Measurements from ENCODE around the gene DCPS.
"Not testable (repeated sequence)": the region's sequence is repeated elsewhere in the genome, so short reads cannot be mapped to it uniquely, and the experiment has no call there.

DCPS gene

DNA sequence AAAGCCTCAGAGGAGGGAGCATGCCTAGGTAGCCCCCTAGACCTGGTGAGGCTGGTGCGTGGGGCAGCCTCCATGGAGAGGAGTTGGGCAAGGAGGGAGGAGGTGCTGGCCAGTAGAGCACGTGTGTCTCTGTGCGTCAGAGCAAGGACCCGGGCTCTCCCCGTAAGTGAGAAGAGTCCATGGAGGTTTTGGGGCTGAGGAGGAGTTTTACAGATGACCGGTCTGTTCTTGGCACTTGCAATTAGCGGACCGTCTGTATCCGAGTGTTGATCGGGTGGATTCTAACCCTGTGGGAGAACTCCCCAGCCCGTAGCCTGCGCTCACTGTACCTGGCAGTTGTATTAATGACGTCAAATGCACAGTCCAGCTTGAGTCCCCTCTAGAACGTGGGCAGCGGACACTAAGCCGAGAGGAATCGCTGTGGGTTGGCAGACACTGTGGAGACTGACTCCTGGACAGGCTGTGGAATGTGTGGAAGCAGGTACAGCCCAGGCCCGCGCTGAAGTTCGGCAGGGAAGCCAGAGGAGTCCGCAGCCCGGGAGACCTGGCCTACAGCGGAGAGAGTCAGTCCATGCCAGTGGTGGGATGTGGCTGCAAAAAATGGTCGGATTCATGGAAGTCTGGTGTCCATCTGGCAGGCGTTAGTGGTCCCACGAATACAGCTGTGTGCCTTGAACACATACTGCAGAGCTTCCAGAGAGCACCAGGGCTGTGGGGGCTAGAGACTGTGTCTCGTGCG is 70.9 kb downstream of the DCPS start:
- H3K4me3 ChIP-seq (ENCODE audit: low read depth, low read length); H3K27ac ChIP-seq (ENCODE audit: low read depth, low read length): not testable (repeated sequence)

DNA sequence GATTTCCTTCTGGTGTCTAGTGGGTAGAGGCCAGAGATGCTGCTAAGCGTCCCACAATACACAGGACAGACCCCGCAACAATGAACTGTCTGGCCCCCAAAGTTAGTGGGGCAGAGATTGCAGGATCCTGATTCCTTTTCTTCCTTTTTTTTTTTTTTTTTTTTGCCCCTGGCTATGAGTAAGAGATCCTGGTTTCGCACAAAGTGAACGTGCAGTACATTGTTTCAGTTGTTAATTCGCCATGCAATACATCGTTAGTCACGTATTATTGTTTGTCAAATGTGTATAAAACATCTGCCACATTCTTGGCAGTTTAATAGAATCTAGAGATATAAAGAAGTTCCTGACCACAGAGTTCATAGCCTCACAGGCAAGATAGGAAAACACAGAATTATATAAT is 71.9 kb downstream of the DCPS start:
- Histone ChIP-seq H3K27me3 (ENCODE audit: control insufficient read depth, insufficient read depth, low read length) (no peaks in the 10 kb centered on the region), H3K4me1 (ENCODE audit: control insufficient read depth, insufficient read depth, low read length) (peaks cover 6% of the 10 kb centered on the region; the same call in 1 of the 2 replicates), H3K9me3 (ENCODE audit: control insufficient read depth, insufficient read depth, low read depth, low read length) (no peaks in the 10 kb centered on the region), H3K9ac (ENCODE audit: low read length) (no peak overlapping the region), H3K4me3 (ENCODE audit: low read depth, low read length) (no peak overlapping the region), H3K36me3 (ENCODE audit: control insufficient read depth, insufficient read depth, low read length) (no peaks in the 10 kb centered on the region), H3K27ac (ENCODE audit: low read depth, low read length) (no peak overlapping the region)

More for the DNA sequence above, 70.9 kb downstream of the DCPS start:
- H3K9ac ChIP-seq (ENCODE audit: low read length); H3K36me3 ChIP-seq (ENCODE audit: control insufficient read depth, insufficient read depth, low read length); H3K9me3 ChIP-seq (ENCODE audit: control insufficient read depth, insufficient read depth, low read depth, low read length); H3K4me1 ChIP-seq (ENCODE audit: control insufficient read depth, insufficient read depth, low read length); H3K27me3 ChIP-seq (ENCODE audit: control insufficient read depth, insufficient read depth, low read length): not testable (repeated sequence)

DNA sequence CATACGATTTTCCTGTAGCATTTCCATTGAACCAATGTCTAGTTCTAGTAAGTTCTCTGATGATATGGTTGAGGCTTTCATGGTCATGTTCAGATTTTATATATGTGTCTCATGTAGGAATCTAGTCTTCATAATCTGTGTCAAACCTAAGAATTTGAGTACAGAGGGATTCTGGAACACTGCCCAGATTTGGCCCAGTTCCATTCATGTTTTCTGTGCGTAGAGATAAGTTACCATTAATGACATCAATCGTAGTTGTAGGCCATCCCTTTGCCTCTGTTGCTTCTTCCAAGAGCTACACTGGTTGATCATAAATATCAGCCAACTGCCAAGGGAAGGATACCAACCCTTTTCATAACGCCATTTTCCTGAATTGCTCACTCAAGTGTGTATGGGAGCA is 74.9 kb downstream of the DCPS start:
- peaks cover 5% of the 10 kb centered on the region; the same call in 1 of the 2 replicates for H3K4me1 ChIP-seq (ENCODE audit: control insufficient read depth, insufficient read depth, low read length)
- no peaks in the 10 kb centered on the region for H3K36me3 ChIP-seq (ENCODE audit: control insufficient read depth, insufficient read depth, low read length)
- H3K27ac ChIP-seq (ENCODE audit: low read depth, low read length), result no peak overlapping the region
- no peak overlapping the region for H3K9ac ChIP-seq (ENCODE audit: low read length)
- H3K9me3 ChIP-seq (ENCODE audit: control insufficient read depth, insufficient read depth, low read depth, low read length), result no peaks in the 10 kb centered on the region
- no peaks in the 10 kb centered on the region for H3K27me3 ChIP-seq (ENCODE audit: control insufficient read depth, insufficient read depth, low read length)
- H3K4me3 ChIP-seq (ENCODE audit: low read depth, low read length), result no peak overlapping the region

DNA sequence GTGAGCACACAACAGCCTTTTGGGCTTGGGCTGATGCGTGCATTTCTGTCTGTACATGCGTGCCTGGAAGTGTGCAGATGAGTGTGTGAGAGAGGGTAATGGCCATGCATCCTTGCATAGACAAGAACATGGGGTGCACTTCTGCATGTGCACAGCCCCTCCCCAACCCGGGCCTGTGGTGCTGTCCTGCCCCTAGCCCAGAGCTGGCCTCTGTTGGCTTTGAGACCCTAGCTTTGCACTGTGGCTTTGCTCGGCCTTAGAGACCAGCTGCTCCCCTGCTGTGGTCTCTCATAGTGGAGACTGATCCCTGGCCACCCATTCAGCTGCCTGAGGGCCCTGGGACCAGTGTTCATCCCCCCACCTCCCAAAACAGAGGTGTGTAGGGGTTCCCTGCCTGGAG is 77.0 kb downstream of the DCPS start:
- Histone ChIP-seq H3K9me3 (ENCODE audit: control insufficient read depth, insufficient read depth, low read depth, low read length) (no peaks in the 10 kb centered on the region), H3K4me1 (ENCODE audit: control insufficient read depth, insufficient read depth, low read length) (peaks cover 5% of the 10 kb centered on the region; the same call in 1 of the 2 replicates), H3K36me3 (ENCODE audit: control insufficient read depth, insufficient read depth, low read length) (no peaks in the 10 kb centered on the region), H3K9ac (ENCODE audit: low read length) (no peak overlapping the region), H3K4me3 (ENCODE audit: low read depth, low read length) (no peak overlapping the region), H3K27ac (ENCODE audit: low read depth, low read length) (no peak overlapping the region), H3K27me3 (ENCODE audit: control insufficient read depth, insufficient read depth, low read length) (no peaks in the 10 kb centered on the region)

DNA sequence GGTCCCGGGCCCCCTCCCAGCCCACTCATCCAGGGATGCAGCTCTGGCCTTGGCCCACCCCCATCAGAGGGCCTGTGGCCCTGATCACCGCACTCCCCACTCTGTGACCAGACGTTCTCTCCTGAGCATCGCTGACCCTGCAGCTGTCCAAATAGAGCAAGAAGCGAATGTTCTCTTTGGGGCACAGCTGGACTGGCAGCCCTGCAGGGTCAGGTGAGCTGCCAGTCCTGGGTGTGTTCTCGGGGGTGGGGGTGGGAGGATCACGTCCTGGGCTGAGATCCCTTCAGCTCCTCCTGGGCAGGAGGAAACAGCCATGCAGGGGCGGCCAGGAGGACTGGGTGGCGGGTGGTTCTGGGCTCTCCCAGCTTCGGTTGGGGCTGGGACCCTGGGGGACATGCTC is 78.1 kb downstream of the DCPS start:
- H3K9me3 ChIP-seq (ENCODE audit: control insufficient read depth, insufficient read depth, low read depth, low read length); H3K4me3 ChIP-seq (ENCODE audit: low read depth, low read length); H3K36me3 ChIP-seq (ENCODE audit: control insufficient read depth, insufficient read depth, low read length); H3K27ac ChIP-seq (ENCODE audit: low read depth, low read length); H3K9ac ChIP-seq (ENCODE audit: low read length); H3K27me3 ChIP-seq (ENCODE audit: control insufficient read depth, insufficient read depth, low read length): not testable (repeated sequence)
- H3K4me1 ChIP-seq (ENCODE audit: control insufficient read depth, insufficient read depth, low read length), result peaks cover 15% of the 10 kb centered on the region

DNA sequence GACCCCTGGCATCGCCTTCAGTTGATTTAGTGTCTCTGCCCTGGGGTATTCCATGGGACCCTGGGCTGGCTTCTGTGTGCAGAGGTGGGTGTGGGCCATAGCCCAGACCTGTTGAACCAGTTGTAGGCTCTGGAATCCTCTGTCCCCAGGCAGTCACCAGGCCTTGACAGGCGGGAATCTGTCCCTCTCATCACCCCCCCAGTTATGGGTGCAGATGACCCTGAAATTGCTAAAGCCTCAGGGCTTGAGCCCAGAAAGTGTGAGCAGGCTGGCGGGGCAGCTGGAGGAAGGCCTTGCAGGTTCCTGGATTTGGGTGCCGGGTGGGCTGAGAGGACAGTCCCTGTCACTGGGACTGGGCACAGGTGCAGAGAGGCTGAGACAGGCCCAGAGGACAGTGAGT is 78.8 kb downstream of the DCPS start:
- H3K27ac ChIP-seq (ENCODE audit: low read depth, low read length); H3K9me3 ChIP-seq (ENCODE audit: control insufficient read depth, insufficient read depth, low read depth, low read length); H3K27me3 ChIP-seq (ENCODE audit: control insufficient read depth, insufficient read depth, low read length); H3K9ac ChIP-seq (ENCODE audit: low read length); H3K36me3 ChIP-seq (ENCODE audit: control insufficient read depth, insufficient read depth, low read length); H3K4me3 ChIP-seq (ENCODE audit: low read depth, low read length): not testable (repeated sequence)
- H3K4me1 ChIP-seq (ENCODE audit: control insufficient read depth, insufficient read depth, low read length), result peaks cover 16% of the 10 kb centered on the region

DNA sequence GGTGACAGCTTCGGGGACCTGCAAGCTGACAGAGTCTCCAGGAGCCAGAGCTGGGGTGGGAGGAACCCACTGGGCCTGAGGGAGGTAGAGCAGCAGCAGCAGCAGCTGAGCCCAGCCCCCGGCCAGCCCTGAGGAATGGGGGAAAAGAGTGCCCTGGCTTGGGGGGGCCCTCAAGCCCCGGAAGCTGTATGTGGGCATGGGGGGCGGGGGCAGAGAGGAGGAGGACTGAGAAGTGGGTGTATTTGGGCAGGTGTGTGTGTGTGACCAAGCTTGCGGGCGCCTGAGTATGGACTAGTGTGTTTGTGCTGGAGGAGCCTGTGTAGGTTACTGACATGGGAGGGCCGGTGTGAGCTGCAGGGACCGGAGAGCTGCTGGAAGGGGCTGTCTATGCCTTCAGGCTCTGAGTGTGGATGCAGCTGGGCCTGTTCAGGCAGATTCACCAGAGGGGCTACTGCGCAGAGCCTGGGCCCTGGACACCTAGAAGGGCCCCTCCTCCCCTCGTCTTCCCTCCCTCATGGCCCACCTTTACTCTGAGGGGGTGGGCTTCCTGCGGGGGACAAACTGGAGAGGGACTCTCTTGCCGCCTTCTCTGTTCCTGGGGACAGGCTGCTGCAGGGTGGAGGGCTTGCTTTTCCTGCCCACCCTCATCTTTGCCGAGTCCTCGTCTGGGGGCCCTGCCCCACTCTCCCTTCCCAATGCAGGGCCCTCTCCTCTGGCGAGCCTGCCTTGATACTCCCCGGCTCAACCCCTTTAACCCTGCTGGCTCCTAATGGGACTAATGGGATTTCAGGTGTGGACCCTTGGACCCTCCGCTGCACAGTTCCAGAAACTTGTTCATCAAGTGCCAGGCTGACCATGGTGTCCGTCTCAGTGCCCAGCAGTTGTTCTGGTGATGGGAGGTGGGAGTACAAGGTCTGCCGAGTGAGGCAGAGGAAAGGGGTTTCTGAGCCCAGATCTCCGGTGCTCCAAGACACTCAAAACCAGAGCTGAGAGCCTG is 79.8 kb downstream of the DCPS start:
- no peaks in the 10 kb centered on the region for H3K36me3 ChIP-seq (ENCODE audit: control insufficient read depth, insufficient read depth, low read length)
- no peak overlapping the region for H3K4me3 ChIP-seq (ENCODE audit: low read depth, low read length)
- no peaks in the 10 kb centered on the region for H3K9me3 ChIP-seq (ENCODE audit: control insufficient read depth, insufficient read depth, low read depth, low read length)
- peaks cover 16% of the 10 kb centered on the region for H3K4me1 ChIP-seq (ENCODE audit: control insufficient read depth, insufficient read depth, low read length)
- H3K27me3 ChIP-seq (ENCODE audit: control insufficient read depth, insufficient read depth, low read length), result no peaks in the 10 kb centered on the region
- H3K27ac ChIP-seq (ENCODE audit: low read depth, low read length), result no peak overlapping the region
- no peak overlapping the region for H3K9ac ChIP-seq (ENCODE audit: low read length)

DNA sequence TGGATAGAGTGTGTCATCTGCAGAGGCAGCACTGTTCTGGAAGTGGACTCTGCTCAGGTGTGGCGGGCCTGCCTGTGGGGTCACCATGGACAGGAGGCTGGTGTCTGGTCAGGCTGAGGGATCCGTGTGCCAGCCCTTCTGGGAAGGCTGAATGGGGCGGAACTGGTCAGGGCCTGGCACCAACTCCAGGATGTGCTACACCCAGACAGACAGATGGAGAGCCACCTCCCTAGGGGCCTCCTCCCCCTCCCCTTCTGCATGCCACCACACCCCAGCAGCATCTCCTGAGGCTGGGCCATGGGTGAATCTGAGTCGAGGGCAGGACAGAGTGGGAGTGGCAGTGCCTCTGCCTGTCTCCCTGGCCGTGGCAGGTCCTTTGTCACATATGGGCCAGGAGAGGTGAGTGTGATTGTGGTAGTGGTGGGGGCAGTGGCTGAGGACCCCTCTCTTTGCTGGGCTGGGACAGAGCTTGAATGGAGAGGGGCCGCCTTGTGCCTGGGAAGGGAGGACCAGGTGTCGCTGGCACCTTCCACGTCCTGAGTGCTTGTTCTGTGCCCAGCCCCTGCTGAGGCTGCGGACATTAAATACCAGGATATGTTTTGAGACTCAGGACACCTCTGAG is 80.7 kb downstream of the DCPS start:
- no peak overlapping the region for H3K27ac ChIP-seq (ENCODE audit: low read depth, low read length)
- H3K4me1 ChIP-seq (ENCODE audit: control insufficient read depth, insufficient read depth, low read length), result peaks cover 16% of the 10 kb centered on the region

DNA sequence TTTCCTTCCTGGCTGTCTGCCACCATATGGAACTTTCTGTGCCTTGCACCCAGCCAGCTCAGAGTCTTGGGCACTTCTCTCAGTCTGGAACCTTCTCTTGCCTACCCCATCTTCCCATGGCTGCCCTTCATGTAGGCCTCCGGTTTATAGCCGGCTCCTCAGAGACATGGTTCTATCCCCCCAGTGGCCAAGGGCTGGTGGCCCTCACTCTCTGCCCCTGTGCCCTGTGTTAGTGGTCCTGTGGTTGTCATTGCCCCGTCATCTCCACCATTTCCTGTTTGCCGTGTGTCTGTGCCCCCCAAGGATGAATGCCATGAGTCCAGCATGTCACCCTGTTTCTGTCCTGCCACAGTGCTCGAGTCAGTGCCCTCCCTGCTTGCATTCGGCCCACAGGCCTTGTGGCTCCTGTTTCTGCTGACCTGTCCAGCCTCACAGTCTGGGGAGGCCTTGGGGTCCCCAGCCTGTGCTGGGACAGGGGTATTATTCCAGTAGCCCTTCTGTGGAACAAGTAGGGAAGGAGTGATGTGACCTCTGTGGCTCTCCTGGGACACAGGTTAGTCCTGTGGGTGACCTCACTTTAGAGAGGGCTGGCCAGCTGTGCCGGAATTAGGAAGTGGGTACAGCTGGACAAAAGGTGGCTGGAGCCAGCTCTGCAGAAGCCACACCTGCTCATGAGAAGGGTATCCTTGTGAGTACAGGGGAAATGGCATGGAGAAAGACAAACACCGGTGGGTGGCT is 82.3 kb downstream of the DCPS start:
- Histone ChIP-seq H3K9ac (ENCODE audit: low read length) (no peak overlapping the region), H3K4me1 (ENCODE audit: control insufficient read depth, insufficient read depth, low read length) (peaks cover 11% of the 10 kb centered on the region), H3K9me3 (ENCODE audit: control insufficient read depth, insufficient read depth, low read depth, low read length) (no peaks in the 10 kb centered on the region)

More for the DNA sequence above, 80.7 kb downstream of the DCPS start:
- Histone ChIP-seq H3K4me3 (ENCODE audit: low read depth, low read length) (no peak overlapping the region), H3K9me3 (ENCODE audit: control insufficient read depth, insufficient read depth, low read depth, low read length) (no peaks in the 10 kb centered on the region), H3K27me3 (ENCODE audit: control insufficient read depth, insufficient read depth, low read length) (no peaks in the 10 kb centered on the region), H3K9ac (ENCODE audit: low read length) (no peak overlapping the region), H3K36me3 (ENCODE audit: control insufficient read depth, insufficient read depth, low read length) (no peaks in the 10 kb centered on the region)

DNA sequence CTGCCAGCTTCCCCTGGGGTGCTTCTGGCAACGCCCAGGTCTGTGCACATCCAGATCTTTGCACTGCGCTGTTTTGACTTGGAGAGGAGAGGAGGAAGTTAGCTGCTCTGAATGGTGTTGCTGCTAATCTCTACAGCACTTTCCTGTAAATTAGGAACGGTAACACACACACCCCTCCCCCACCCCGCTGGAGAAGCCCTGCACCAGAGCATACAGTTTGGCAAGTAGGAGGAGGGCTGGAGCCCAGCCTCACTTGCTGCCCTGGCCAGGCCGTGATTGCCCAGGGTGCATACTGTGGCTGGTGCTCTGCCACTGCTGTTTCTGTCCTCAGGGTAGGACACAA is 82.8 kb downstream of the DCPS start:
- not testable (repeated sequence) for H3K9me3 ChIP-seq (ENCODE audit: control insufficient read depth, insufficient read depth, low read depth, low read length); H3K36me3 ChIP-seq (ENCODE audit: control insufficient read depth, insufficient read depth, low read length); H3K27ac ChIP-seq (ENCODE audit: low read depth, low read length); H3K9ac ChIP-seq (ENCODE audit: low read length); H3K27me3 ChIP-seq (ENCODE audit: control insufficient read depth, insufficient read depth, low read length); H3K4me3 ChIP-seq (ENCODE audit: low read depth, low read length)
- H3K4me1 ChIP-seq (ENCODE audit: control insufficient read depth, insufficient read depth, low read length), result peaks cover 16% of the 10 kb centered on the region

More for the DNA sequence above, 82.3 kb downstream of the DCPS start:
- no peak overlapping the region for H3K27ac ChIP-seq (ENCODE audit: low read depth, low read length)
- no peaks in the 10 kb centered on the region for H3K36me3 ChIP-seq (ENCODE audit: control insufficient read depth, insufficient read depth, low read length)
- H3K27me3 ChIP-seq (ENCODE audit: control insufficient read depth, insufficient read depth, low read length), result no peaks in the 10 kb centered on the region
- H3K4me3 ChIP-seq (ENCODE audit: low read depth, low read length), result no peak overlapping the region
